A673 (cell line): Measurements from ENCODE around the gene SDK1. TPM values are rescaled to one million over a fixed set of nuclear protein-coding genes. Genes with fewer than 3 reads are reported as not detected.

Source experiments
- BruUV-seq: library from RNA; stranded (reverse); fragments of 400-500 nt; replicated peaks from 2 replicates; lab custom pipeline; 2021; lab: Mats Ljungman, UMichigan
- CTCF ChIA-PET: fragments of 300-600 bp; sonication (Branson Sonifier 250); formaldehyde crosslinking; loops from one replicate; lab custom pipeline; 2022; ENCODE audit warnings: antibody characterized with exemption; lab: Charles Lee
- POLR2A ChIA-PET: fragments of 300-600 bp; sonication (Branson Sonifier 250); formaldehyde crosslinking; loops from one replicate; lab custom pipeline; 2022; ENCODE audit warnings: antibody characterized with exemption; ENCODE audit not compliant: low non-redundant PET; lab: Charles Lee
- DNase-seq: peaks from one replicate; pipeline ENCODE4 v3.0.0-alpha.2; 2015; ENCODE audit warnings: low spot score
- H3K27ac ChIP-seq: fragments of 200-600 bp; sonication (generic); 2 replicates; pipeline ENCODE4 v1.5.1; 2016; ENCODE audit warnings: mixed run types, low read depth, mild to moderate bottlenecking, mixed read lengths, antibody characterized with exemption, low read length; ENCODE audit not compliant: poor library complexity, severe bottlenecking
- H3K27me3 ChIP-seq: fragments of 200-600 bp; sonication (generic); replicated peaks from 2 replicates; pipeline ENCODE4 v1.6.1; 2017; ENCODE audit warnings: mixed run types, low read depth, mild to moderate bottlenecking, mixed read lengths, antibody characterized with exemption, low read length; ENCODE audit not compliant: insufficient read depth, poor library complexity
- H3K36me3 ChIP-seq: fragments of 200-600 bp; sonication (generic); 2 replicates; pipeline ENCODE4 v1.6.1; 2016; ENCODE audit warnings: mixed run types, mild to moderate bottlenecking, mixed read lengths, antibody characterized with exemption, low read length; ENCODE audit not compliant: insufficient read depth, poor library complexity, severe bottlenecking
- H3K4me1 ChIP-seq: fragments of 200-600 bp; sonication (generic); 2 replicates; pipeline ENCODE4 v1.6.1; 2017; ENCODE audit warnings: mixed run types, mild to moderate bottlenecking, mixed read lengths, antibody characterized with exemption, low read length; ENCODE audit not compliant: insufficient read depth, poor library complexity, severe bottlenecking
- H3K4me3 ChIP-seq: fragments of 200-600 bp; sonication (generic); 2 replicates; pipeline ENCODE4 v1.5.1; 2016; ENCODE audit warnings: low read depth, mixed run types, mild to moderate bottlenecking, mixed read lengths, low read length; ENCODE audit not compliant: poor library complexity, severe bottlenecking
- H3K9me3 ChIP-seq: fragments of 200-600 bp; sonication (generic); 2 replicates; pipeline ENCODE4 v1.6.1; 2016; ENCODE audit warnings: mixed run types, low read depth, mild to moderate bottlenecking, mixed read lengths, antibody characterized with exemption, low read length; ENCODE audit not compliant: poor library complexity, severe bottlenecking
- EZH2 ChIP-seq: fragments of 200-600 bp; sonication (generic); IDR thresholded peaks from 2 replicates; pipeline ENCODE4 v1.6.1; 2017; ENCODE audit warnings: borderline replicate concordance, low read depth, mild to moderate bottlenecking, mixed read lengths, antibody characterized with exemption, low read length; ENCODE audit not compliant: poor library complexity, severe bottlenecking
- intact Hi-C: fragments of 100-400 bp; cut with micrococcal nuclease; formaldehyde crosslinking; loops from one replicate; pipeline ENCODE4 v1.10.0; 2022; ENCODE audit not compliant: unreplicated experiment
- total RNA-seq: library from RNA; stranded (reverse); gene quantifications from 2 replicates; pipeline ENCODE4 v1.2.3, GENCODE V29; 2021
- TF ChIP-seq, protein P1 (sequence below): fragments of 300-800, 200-600 bp; sonication (generic); conservative IDR thresholded peaks from 2 replicates; pipeline ENCODE4 v1.5.1; 2017; ENCODE audit warnings: low read depth, mild to moderate bottlenecking, antibody characterized with exemption, low read length, moderate library complexity, mixed read lengths

Gene SDK1
- total RNA-seq, 1 experiment from 2014 or later = 14.7 TPM

DNA sequence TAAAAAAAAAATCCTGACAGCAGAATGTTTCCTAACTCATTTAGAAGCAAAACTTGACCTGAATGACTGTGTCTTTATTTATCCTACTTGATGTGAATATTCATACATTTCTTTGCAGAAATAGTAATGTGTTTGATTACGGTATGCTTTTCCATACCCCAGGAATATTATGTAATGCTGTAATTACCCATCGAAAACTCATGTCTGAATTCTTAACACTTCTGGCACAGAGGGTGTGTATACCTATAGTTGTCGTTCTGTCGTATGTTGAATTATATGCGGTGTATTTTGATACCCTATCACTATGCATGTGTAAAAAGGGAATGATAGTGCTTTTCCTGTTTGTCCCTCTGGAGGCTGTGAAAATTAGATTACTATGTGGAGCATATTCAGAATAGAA is 26.6 kb downstream of the SDK1 start:
- BruUV-seq = no TSS peak
- TF ChIP-seq, protein P1, sequence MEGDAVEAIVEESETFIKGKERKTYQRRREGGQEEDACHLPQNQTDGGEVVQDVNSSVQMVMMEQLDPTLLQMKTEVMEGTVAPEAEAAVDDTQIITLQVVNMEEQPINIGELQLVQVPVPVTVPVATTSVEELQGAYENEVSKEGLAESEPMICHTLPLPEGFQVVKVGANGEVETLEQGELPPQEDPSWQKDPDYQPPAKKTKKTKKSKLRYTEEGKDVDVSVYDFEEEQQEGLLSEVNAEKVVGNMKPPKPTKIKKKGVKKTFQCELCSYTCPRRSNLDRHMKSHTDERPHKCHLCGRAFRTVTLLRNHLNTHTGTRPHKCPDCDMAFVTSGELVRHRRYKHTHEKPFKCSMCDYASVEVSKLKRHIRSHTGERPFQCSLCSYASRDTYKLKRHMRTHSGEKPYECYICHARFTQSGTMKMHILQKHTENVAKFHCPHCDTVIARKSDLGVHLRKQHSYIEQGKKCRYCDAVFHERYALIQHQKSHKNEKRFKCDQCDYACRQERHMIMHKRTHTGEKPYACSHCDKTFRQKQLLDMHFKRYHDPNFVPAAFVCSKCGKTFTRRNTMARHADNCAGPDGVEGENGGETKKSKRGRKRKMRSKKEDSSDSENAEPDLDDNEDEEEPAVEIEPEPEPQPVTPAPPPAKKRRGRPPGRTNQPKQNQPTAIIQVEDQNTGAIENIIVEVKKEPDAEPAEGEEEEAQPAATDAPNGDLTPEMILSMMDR = no peak
- no peak for TF ChIP-seq EZH2
- Histone ChIP-seq H3K4me1 (peaks cover 68% of the 10 kb centered on the region), H3K4me3 (no peak overlapping the region), H3K9me3 (no peaks in the 10 kb centered on the region), H3K27me3 (no peaks in the 10 kb centered on the region), H3K27ac (peak overlapping the region; percentile 39), H3K36me3 (no peaks in the 10 kb centered on the region)
- intact Hi-C loops = no loop called here
- DNase-seq = no peak
- ChIA-PET CTCF (no interaction called here), POLR2A (no interaction called here)

DNA sequence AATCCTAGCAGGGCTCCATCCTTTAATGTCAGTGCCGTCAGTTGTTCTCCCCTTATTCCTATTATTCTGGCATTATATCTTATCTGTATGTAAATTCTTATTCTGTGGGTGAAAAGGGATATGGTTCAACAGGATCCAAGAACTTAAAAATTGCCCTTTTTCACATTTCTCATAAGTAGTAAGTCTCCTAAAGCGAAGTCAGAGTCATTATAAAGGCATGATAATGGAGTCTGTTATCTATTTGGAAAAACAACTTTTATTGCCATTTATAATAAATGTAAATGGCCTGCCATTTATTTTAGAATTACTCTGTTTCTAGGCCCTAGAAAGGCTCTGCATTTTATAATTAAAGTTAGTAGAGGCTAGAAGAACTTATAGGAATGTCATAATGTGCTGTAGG is 31.3 kb downstream of the SDK1 start:
- BruUV-seq = no TSS peak
- TF ChIP-seq, protein P1 = no peak
- TF ChIP-seq EZH2 = no peak
- Histone ChIP-seq H3K9me3 (no peaks in the 10 kb centered on the region), H3K27ac (no peak overlapping the region), H3K4me3 (no peak overlapping the region), H3K4me1 (peaks cover 49% of the 10 kb centered on the region), H3K36me3 (no peaks in the 10 kb centered on the region), H3K27me3 (no peaks in the 10 kb centered on the region)
- DNase-seq = peak; percentile 44
- ChIA-PET POLR2A (no interaction called here), CTCF (no interaction called here)
- intact Hi-C loops = no loop called here

DNA sequence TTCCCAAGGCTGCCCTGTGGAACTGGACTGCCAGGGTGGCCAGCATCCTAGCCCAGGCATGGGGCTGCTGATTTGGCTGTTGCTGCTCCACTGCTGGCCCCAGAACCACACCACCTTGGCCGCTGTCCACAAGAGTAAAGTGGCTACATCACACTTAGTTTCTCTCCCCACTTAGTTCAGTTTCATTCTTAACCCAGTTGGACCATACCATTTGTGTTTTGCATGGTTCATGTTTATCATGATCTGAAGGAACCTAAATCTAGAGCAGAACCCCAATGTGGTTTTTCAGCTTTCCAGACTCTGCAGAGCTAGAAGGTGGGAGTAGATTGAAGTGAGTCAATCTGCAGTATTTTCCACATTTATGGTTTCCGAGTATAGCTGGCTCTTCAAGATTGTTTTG is 32.8 kb downstream of the SDK1 start:
- no peaks in the 10 kb centered on the region for H3K9me3 ChIP-seq
- BruUV-seq = no TSS peak
- H3K27ac ChIP-seq = no peak overlapping the region
- no peaks in the 10 kb centered on the region for H3K27me3 ChIP-seq
- H3K4me1 ChIP-seq = peaks cover 37% of the 10 kb centered on the region
- CTCF ChIA-PET = no interaction called here
- intact Hi-C loops = no loop called here
- TF ChIP-seq, protein P1 = no peak
- no peak for TF ChIP-seq EZH2
- no peaks in the 10 kb centered on the region for H3K36me3 ChIP-seq
- DNase-seq = no peak
- H3K4me3 ChIP-seq = no peak overlapping the region
- POLR2A ChIA-PET = no interaction called here
